ENCODE measurements around the gene MARCOL.

Gene MARCOL

GRCh38 chr5:148209151-148209770 lies 29.1 kb upstream of the MARCOL start:
- TF ChIP-seq FOXP2 (optimal IDR thresholded peaks at IDR 0.05; ENCODE audit: borderline replicate concordance, extremely low read depth, extremely low read length, insufficient read depth) (no peak), SIN3A (IDR thresholded peaks at IDR 0.05; ENCODE audit: borderline replicate concordance, insufficient read depth, low read length) (no peak), TAF1 (IDR thresholded peaks at IDR 0.05; ENCODE audit: borderline replicate concordance, insufficient read depth, low read length) (no peak), REST (IDR thresholded peaks at IDR 0.05; ENCODE audit: insufficient read depth in 1 of 2, low read depth in 2 of 2, low read length in 2 of 2) (no peak), POLR2AphosphoS5 (IDR thresholded peaks at IDR 0.05; ENCODE audit: low read depth, low read length) (no peak)

GRCh38 chr5:148214665-148215185 lies 23.6 kb upstream of the MARCOL start:
- TF ChIP-seq SIN3A (IDR thresholded peaks at IDR 0.05; ENCODE audit: borderline replicate concordance, insufficient read depth, low read length) (no peak), POLR2AphosphoS5 (IDR thresholded peaks at IDR 0.05; ENCODE audit: low read depth, low read length) (no peak), FOXP2 (optimal IDR thresholded peaks at IDR 0.05; ENCODE audit: borderline replicate concordance, extremely low read depth, extremely low read length, insufficient read depth) (no peak), TAF1 (IDR thresholded peaks at IDR 0.05; ENCODE audit: borderline replicate concordance, insufficient read depth, low read length) (no peak), REST (IDR thresholded peaks at IDR 0.05; ENCODE audit: insufficient read depth in 1 of 2, low read depth in 2 of 2, low read length in 2 of 2) (no peak)

DNA sequence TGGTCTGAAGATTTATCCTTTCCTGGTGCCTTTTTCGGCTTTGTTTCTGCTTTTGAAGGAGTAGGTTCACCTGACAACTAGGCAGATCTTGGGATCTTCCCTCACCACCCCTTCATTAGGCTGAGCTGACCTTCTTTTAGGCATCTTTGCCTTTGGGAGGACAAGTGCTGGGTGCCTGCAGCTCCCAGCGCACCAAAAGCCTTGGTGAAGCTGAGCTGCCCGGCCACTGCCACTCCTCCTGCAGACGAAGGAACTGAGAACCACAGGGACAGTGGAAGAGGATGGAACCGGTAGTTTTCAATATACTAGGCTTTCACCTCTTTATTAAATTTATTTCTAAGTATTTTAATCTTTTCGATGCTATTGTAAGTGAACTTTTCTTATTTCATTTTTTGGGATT lies 16.8 kb upstream of the MARCOL start:
- TF ChIP-seq POLR2AphosphoS5 (IDR thresholded peaks at IDR 0.05; ENCODE audit: low read depth, low read length) (no peak), SIN3A (IDR thresholded peaks at IDR 0.05; ENCODE audit: borderline replicate concordance, insufficient read depth, low read length) (no peak), FOXP2 (optimal IDR thresholded peaks at IDR 0.05; ENCODE audit: borderline replicate concordance, extremely low read depth, extremely low read length, insufficient read depth) (no peak), REST (IDR thresholded peaks at IDR 0.05; ENCODE audit: insufficient read depth in 1 of 2, low read depth in 2 of 2, low read length in 2 of 2) (no peak), TAF1 (IDR thresholded peaks at IDR 0.05; ENCODE audit: borderline replicate concordance, insufficient read depth, low read length) (no peak)

DNA sequence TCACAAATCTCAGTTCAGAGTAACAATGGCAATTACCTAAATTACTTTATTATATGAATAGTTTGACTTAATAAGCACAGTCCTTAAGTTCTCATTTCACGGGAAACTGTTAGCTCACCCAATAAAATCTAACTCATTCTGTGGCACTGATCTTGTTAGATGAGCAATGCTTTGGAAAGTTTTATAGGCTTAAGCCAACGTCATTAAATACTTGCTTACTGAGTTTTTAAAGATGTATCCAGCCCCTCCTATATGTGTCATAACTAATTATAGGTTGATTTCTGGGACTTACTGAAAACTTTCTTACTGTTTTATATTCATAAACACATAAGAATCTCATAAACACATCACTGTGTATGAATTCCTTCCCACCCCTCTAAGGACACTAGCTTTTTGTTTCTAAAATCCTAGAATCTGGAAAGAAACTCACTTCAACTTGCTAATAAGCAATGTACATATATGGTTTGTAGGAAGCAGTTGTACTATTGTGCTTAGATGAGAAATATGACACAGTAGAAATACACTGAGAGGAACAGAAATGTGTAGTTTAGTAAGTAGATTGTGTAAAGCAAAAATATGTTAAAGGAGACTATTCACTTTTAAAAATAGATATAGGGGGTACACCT lies 14.1 kb upstream of the MARCOL start:
- TF ChIP-seq TAF1 (IDR thresholded peaks at IDR 0.05; ENCODE audit: borderline replicate concordance, insufficient read depth, low read length) (no peak), SIN3A (IDR thresholded peaks at IDR 0.05; ENCODE audit: borderline replicate concordance, insufficient read depth, low read length) (no peak), POLR2AphosphoS5 (IDR thresholded peaks at IDR 0.05; ENCODE audit: low read depth, low read length) (no peak), REST (IDR thresholded peaks at IDR 0.05; ENCODE audit: insufficient read depth in 1 of 2, low read depth in 2 of 2, low read length in 2 of 2) (no peak), FOXP2 (optimal IDR thresholded peaks at IDR 0.05; ENCODE audit: borderline replicate concordance, extremely low read depth, extremely low read length, insufficient read depth) (no peak)

Measured in PFSK-1 (cell line).